Sigmoid colon (tissue), 4 donors: ENCODE data around the gene CADM2.

Experiments used
- POLR2A ChIP-seq, 2 donors: fragments of 450-650 bp; IDR thresholded peaks; one replicate each; pipeline ENCODE4 v1.6.1; 2016; ENCODE audit warnings: antibody characterized with exemption in 2 of 2, mild to moderate bottlenecking in 2 of 2, moderate library complexity in 2 of 2
- POLR2AphosphoS5 ChIP-seq, 4 donors: sonication (generic); formaldehyde crosslinking; IDR thresholded peaks; one replicate each; pipeline ENCODE4 v1.6.1; 2017; ENCODE audit warnings: antibody characterized with exemption in 4 of 4

DNA sequence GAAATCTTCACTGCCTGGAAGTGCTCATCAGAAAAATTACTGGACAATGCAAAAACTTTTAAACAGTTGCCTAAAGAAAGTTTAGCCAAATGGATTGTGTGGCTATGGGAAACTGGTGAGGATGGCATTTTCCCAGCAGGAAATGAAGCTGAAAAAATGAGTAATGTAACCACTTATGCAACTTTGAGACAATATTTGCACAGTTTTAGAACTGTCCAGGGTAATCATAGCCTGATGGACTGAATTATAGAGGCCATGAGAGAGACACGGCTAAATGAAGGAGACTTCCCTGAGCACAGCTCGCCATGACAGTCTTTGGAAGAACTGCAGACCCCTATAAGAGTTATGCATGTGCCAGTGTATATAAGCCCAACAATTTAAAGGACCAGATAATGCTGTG is 1150.6 kb downstream of the CADM2 start:
- TF ChIP-seq POLR2AphosphoS5 (IDR thresholded peaks at IDR 0.05) (no peak), POLR2A (IDR thresholded peaks at IDR 0.05) (no peak)
